ENCODE measurements around the gene SYCE3.
A peak's percentile ranks its signal among the peaks of the same experiment; 100 is the strongest.

The SYCE3 gene

DNA sequence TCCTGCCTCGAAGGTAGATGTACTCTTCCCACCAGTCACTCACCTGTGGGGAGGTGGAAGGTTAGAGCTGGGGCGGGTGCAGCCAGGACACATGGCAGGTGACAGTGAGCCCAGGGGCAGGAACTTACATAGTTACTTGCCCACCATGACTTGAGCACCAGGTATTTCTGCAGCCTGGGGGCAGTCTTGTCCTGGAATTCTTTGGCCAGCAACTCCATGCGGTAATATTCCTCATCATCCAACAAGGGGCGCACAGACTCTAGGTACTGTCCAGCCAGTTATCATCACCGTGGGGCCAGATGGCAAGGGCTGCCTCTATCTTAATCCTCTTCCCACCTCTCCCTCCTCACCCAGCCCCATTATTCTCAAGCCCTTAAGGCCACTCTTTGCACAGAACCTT is 13.4 kb upstream of the SYCE3 start:
- TF ChIP-seq ZNF274 (IDR thresholded peaks at IDR 0.05; ENCODE audit: low read depth, low read length), result no peak
- no peak overlapping the region for H3K4me3 ChIP-seq (ENCODE audit: low read length)

DNA sequence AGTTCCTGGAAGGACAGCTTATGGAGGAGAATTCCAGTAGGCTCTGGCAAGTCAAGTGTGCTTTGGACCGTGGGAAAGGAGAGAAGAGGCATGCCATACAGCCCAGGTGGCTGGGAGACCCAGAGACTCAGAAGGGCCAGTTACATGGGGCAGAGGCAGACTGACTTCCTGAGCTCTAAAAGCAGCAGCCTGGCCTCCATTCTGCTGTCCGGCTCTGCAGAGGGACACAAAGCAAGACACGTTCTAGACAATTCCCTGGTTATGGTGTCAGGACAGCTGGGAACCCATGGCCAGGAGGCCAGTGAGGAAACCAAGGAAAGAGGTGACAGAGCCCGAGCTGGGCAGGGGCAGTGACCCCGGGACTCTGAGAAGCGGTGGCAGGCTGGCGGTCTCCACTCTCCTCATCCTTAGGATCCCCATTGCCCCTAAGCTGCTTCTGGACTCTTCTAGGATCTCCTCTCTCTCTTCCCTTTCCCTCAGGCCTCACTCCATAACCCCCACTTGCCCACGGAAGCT is 12.8 kb upstream of the SYCE3 start:
- TF ChIP-seq ZNF274 (IDR thresholded peaks at IDR 0.05; ENCODE audit: low read depth, low read length), result no peak
- H3K4me3 ChIP-seq (ENCODE audit: low read length), result no peak overlapping the region

DNA sequence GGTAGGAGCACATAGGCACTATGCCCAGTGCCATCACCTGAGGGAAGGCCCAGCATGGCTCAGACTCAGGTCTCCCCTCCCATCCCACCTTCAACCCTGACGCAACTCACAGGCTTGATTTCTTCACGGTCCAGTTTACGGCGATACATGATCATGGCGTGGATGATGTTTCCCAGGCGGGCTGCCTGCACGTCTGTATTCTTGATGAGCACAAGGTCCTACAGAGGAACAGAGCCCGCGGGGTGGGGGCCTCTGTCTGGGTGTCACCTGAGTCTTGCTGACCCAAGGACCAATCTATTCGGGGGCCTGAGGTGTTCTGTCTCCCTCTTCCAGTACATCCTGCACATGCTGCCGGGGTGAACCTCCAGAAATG is 11.7 kb upstream of the SYCE3 start:
- TF ChIP-seq ZNF274 (IDR thresholded peaks at IDR 0.05; ENCODE audit: low read depth, low read length), result no peak
- H3K4me3 ChIP-seq (ENCODE audit: low read length), result no peak overlapping the region

GRCh38 chr22:50573491-50574382 is 11.0 kb upstream of the SYCE3 start:
- TF ChIP-seq ZNF274 (IDR thresholded peaks at IDR 0.05; ENCODE audit: low read depth, low read length), result no peak
- H3K4me3 ChIP-seq (ENCODE audit: low read length), result no peak overlapping the region

GRCh38 chr22:50572965-50573364 is 10.2 kb upstream of the SYCE3 start:
- no peak for TF ChIP-seq ZNF274 (IDR thresholded peaks at IDR 0.05; ENCODE audit: low read depth, low read length)

GRCh38 chr22:50571264-50572175 is 8.8 kb upstream of the SYCE3 start:
- no peak for TF ChIP-seq ZNF274 (IDR thresholded peaks at IDR 0.05; ENCODE audit: low read depth, low read length)
- no peak overlapping the region for H3K4me3 ChIP-seq (ENCODE audit: low read length)

More at GRCh38 chr22:50572965-50573364, 10.2 kb upstream of the SYCE3 start:
- no peak overlapping the region for H3K4me3 ChIP-seq (ENCODE audit: low read length)

GRCh38 chr22:50570861-50571260 is 8.1 kb upstream of the SYCE3 start:
- H3K4me3 ChIP-seq (ENCODE audit: low read length), result no peak overlapping the region
- no peak for TF ChIP-seq ZNF274 (IDR thresholded peaks at IDR 0.05; ENCODE audit: low read depth, low read length)

DNA sequence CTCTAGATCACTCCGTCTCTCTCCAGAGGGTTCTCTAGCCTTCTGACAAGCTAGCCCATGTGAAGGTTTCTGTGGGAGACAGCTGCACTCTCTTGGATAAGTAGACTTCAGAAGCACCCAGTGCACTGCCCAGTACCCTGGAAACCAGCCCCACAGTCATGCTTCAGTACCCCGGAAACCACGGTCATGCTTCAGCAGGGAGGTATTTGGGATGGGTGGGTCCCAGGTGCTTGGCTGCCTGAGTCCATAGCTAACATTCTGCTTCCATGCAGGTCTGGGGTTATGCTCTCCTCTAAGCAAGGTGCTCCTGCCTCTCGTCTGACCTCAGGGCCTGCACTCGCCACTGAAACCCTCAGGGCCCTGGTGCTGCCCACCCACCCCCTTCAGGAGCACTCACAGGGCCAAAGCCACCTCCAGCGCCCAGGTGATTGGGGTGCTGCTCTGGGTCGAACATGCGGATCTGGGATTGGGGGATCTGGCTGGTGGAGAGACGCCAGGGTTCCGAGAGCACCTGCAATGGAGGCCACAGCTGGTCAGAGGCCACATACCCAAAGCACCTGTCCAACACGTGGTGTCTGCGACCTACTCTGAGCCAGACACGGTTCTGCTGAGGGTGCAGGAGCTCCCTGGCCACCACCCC is 7.3 kb upstream of the SYCE3 start:
- TF ChIP-seq ZNF274 (IDR thresholded peaks at IDR 0.05; ENCODE audit: low read depth, low read length), result no peak
- H3K4me3 ChIP-seq (ENCODE audit: low read length), result no peak overlapping the region

DNA sequence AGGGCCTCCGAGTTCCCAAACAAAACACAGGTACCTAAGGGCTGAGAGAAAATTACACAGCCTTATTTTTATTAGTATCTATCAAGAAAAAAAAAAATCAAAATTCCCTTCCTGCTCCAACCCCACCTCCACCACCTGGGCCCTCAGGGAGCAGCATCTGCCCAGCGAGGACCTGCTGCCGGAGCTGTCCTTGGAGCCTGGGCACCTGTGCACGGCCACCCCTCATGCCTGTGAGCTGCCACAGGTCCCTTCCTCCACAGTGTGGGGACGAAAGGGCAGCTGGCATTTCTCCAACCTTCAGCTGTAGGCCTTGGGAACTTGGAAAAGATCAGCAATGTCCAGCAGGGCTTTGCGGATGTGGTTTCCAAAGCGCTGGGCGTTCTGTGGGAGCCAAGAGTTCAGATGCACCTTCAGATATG is 6.3 kb upstream of the SYCE3 start:
- TF ChIP-seq ZNF274 (IDR thresholded peaks at IDR 0.05; ENCODE audit: low read depth, low read length), result no peak
- H3K4me3 ChIP-seq (ENCODE audit: low read length), result no peak overlapping the region

DNA sequence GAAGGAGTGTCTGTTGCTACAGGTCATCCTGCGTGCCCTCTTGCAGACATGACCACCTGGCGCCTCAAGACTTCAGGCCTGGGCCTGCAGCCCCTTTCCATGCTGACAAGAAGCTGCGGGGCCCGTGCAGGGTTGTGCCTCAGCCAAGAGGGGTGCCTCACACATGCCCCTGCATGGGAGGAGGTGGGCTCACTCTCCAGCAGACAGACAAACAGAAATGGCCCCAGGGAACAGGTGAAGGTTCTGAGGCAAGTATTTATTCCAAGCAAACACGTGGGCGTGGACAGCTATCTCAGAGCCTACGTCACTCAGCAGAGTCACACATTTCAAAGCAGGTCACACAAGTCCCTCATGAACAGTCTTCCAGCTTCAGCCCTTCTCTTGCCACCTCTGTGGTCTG is 5.9 kb upstream of the SYCE3 start:
- TF ChIP-seq ZNF274 (IDR thresholded peaks at IDR 0.05; ENCODE audit: low read depth, low read length), result no peak
- no peak overlapping the region for H3K4me3 ChIP-seq (ENCODE audit: low read length)

- H3K4me3 ChIP-seq (ENCODE audit: low read length), result no peak overlapping the region
- TF ChIP-seq ZNF274 (IDR thresholded peaks at IDR 0.05; ENCODE audit: low read depth, low read length), result no peak
Observed at GRCh38 chr22:50567721-50568252, 5.1 kb upstream of the SYCE3 start.

DNA sequence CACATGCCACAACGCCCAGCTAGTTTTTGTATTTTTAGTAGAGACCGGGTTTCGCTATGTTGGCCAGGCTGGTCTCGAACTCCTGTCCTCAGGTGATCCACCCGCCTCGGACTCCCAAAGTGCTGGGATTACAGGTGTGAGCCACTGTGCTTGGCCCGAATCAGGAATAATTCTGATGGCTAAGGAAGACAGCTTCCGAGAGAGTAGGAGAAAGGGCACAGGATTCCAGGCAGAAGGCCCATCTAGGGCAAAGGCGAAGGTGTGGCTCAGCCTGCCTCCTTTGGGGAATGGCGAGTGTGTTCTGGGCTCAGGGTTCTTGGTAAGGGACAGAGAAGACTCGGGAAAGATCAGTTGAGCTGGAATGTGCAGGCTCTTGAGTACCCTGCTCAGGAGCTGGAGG is 1.6 kb upstream of the SYCE3 start:
- no peak for TF ChIP-seq ZNF274 (IDR thresholded peaks at IDR 0.05; ENCODE audit: low read depth, low read length)
- H3K4me3 ChIP-seq (ENCODE audit: low read length), result no peak overlapping the region

GRCh38 chr22:50563413-50564160 is 868 bp upstream of the SYCE3 start:
- H3K4me3 ChIP-seq (ENCODE audit: low read length), result peak overlapping the region; percentile 61; the same call in 1 of the 2 replicates
- TF ChIP-seq ZNF274 (IDR thresholded peaks at IDR 0.05; ENCODE audit: low read depth, low read length), result no peak

All from GM08714 (cell line).